DOHH2 (cell line): ENCODE measurements around the gene APOC1.

ENCODE experiments used
- H3F3A ChIP-seq: fragments of 200-600 bp; sonication (generic), shearing (Covaris generic); 2 replicates; pipeline ENCODE4 v1.6.0; 2016; ENCODE audit warnings: antibody characterized with exemption, mild to moderate bottlenecking; ENCODE audit not compliant: control insufficient read depth, insufficient read depth
- H3K27ac ChIP-seq: fragments of 200-600 bp; sonication (generic); 2 replicates; pipeline ENCODE4 v1.5.1; 2014; ENCODE audit warnings: low read depth, mild to moderate bottlenecking, low read length, moderate library complexity
- H3K27me3 ChIP-seq: fragments of 200-600 bp; sonication (generic); 2 replicates; pipeline ENCODE4 v1.6.1; 2014; ENCODE audit warnings: mild to moderate bottlenecking, low read length, mixed read lengths; ENCODE audit not compliant: control insufficient read depth
- H3K36me3 ChIP-seq: fragments of 200-600 bp; sonication (generic); 2 replicates; pipeline ENCODE4 v1.6.1; 2014; ENCODE audit warnings: mild to moderate bottlenecking, low read length, moderate library complexity, mixed read lengths; ENCODE audit not compliant: control insufficient read depth
- H3K4me1 ChIP-seq: fragments of 200-600 bp; sonication (generic); 2 replicates; pipeline ENCODE4 v1.6.1; 2014; ENCODE audit warnings: mild to moderate bottlenecking, low read length, mixed read lengths; ENCODE audit not compliant: control insufficient read depth
- H3K4me2 ChIP-seq: fragments of 200-600 bp; sonication (generic); 2 replicates; pipeline ENCODE4 v1.6.0; 2014; ENCODE audit warnings: mild to moderate bottlenecking, low read length, moderate library complexity
- H3K4me3 ChIP-seq: fragments of 200-600 bp; sonication (generic); 2 replicates; pipeline ENCODE4 v1.5.1; 2014; ENCODE audit warnings: mild to moderate bottlenecking, low read length, mixed read lengths
- H3K79me2 ChIP-seq: fragments of 200-600 bp; sonication (generic); 2 replicates; pipeline ENCODE4 v1.6.1; 2014; ENCODE audit warnings: mild to moderate bottlenecking, low read length, mixed read lengths; ENCODE audit not compliant: control insufficient read depth
- H3K9me2 ChIP-seq: fragments of 200-600 bp; sonication (generic); replicated peaks from 2 replicates; pipeline ENCODE4 v1.6.1; 2014; ENCODE audit warnings: mild to moderate bottlenecking, low read length, mixed read lengths; ENCODE audit not compliant: control insufficient read depth
- H3K9me3 ChIP-seq: fragments of 200-600 bp; sonication (generic); 2 replicates; pipeline ENCODE4 v1.6.1; 2014; ENCODE audit warnings: antibody characterized with exemption, low read length, mixed read lengths; ENCODE audit not compliant: control insufficient read depth, insufficient read depth
- H4K20me1 ChIP-seq: fragments of 200-600 bp; sonication (generic); 2 replicates; pipeline ENCODE4 v1.6.0; 2014; ENCODE audit warnings: low read depth, mild to moderate bottlenecking, antibody characterized with exemption, low read length, moderate library complexity; ENCODE audit not compliant: control insufficient read depth, insufficient read depth
- CTCF ChIP-seq: fragments of 200-600 bp; sonication (generic); IDR thresholded peaks from one replicate; pipeline ENCODE4 v1.5.1; 2014; ENCODE audit warnings: antibody characterized with exemption, mild to moderate bottlenecking, low read depth, low read length; ENCODE audit not compliant: poor library complexity, severe bottlenecking
- EZH2phosphoT487 ChIP-seq: fragments of 200-600 bp; sonication (generic); IDR thresholded peaks from 2 replicates; pipeline ENCODE4 v1.6.1; 2017; ENCODE audit warnings: borderline replicate concordance, mild to moderate bottlenecking, antibody characterized with exemption, low read length, moderate library complexity, mixed read lengths

The APOC1 gene

GRCh38 chr19:44894946-44895345, 19.5 kb upstream of the APOC1 start:
- Histone ChIP-seq H4K20me1 (peaks cover 14% of the 10 kb centered on the region), H3K4me1 (peaks cover 14% of the 10 kb centered on the region)

GRCh38 chr19:44897835-44898234, 16.6 kb upstream of the APOC1 start:
- Histone ChIP-seq H3K9me2 (no peaks in the 10 kb centered on the region), H3K4me2 (no peak overlapping the region), H3K79me2 (peaks cover 34% of the 10 kb centered on the region), H3K27ac (no peak overlapping the region), H3K27me3 (no peaks in the 10 kb centered on the region), H3K9me3 (no peaks in the 10 kb centered on the region), H3K36me3 (peaks cover 83% of the 10 kb centered on the region), H3F3A (no peaks in the 10 kb centered on the region), H4K20me1 (peaks cover 4% of the 10 kb centered on the region), H3K4me1 (peaks cover 2% of the 10 kb centered on the region; the same call in 1 of the 2 replicates), H3K4me3 (no peak overlapping the region)
- TF ChIP-seq CTCF (no peak), EZH2phosphoT487 (no peak)

More at GRCh38 chr19:44894946-44895345, 19.5 kb upstream of the APOC1 start:
- no peaks in the 10 kb centered on the region for H3K27me3 ChIP-seq
- H3K4me3 ChIP-seq = no peak overlapping the region
- TF ChIP-seq CTCF (no peak), EZH2phosphoT487 (no peak)
- H3K79me2 ChIP-seq = peaks cover 53% of the 10 kb centered on the region
- H3F3A ChIP-seq = peaks cover 2% of the 10 kb centered on the region
- no peaks in the 10 kb centered on the region for H3K9me2 ChIP-seq
- H3K4me2 ChIP-seq = no peak overlapping the region
- H3K27ac ChIP-seq = no peak overlapping the region
- H3K36me3 ChIP-seq = peaks cover 75% of the 10 kb centered on the region
- no peaks in the 10 kb centered on the region for H3K9me3 ChIP-seq

GRCh38 chr19:44900328-44901244, 13.8 kb upstream of the APOC1 start:
- Histone ChIP-seq H3F3A (peaks cover 2% of the 10 kb centered on the region), H3K9me2 (no peaks in the 10 kb centered on the region), H3K36me3 (peaks cover 69% of the 10 kb centered on the region), H3K4me2 (no peak overlapping the region), H3K27me3 (peaks cover 4% of the 10 kb centered on the region), H3K27ac (no peak overlapping the region), H3K79me2 (peaks cover 15% of the 10 kb centered on the region; the same call in 1 of the 2 replicates), H3K4me1 (peaks cover 5% of the 10 kb centered on the region; the same call in 1 of the 2 replicates), H3K9me3 (no peaks in the 10 kb centered on the region), H4K20me1 (peaks cover 10% of the 10 kb centered on the region; the same call in 1 of the 2 replicates), H3K4me3 (no peak overlapping the region)
- TF ChIP-seq CTCF (no peak), EZH2phosphoT487 (no peak)
